Hypothalamus (tissue), 51 donors: ENCODE data around the gene FOSL2.
A peak's percentile ranks its signal among the peaks of the same experiment; 100 is the strongest.

Source experiments
- DNase-seq, 51 donors: peaks; one replicate each; lab custom pipeline; 2025; lab: John Stamatoyannopoulos, UW

Gene FOSL2

DNA sequence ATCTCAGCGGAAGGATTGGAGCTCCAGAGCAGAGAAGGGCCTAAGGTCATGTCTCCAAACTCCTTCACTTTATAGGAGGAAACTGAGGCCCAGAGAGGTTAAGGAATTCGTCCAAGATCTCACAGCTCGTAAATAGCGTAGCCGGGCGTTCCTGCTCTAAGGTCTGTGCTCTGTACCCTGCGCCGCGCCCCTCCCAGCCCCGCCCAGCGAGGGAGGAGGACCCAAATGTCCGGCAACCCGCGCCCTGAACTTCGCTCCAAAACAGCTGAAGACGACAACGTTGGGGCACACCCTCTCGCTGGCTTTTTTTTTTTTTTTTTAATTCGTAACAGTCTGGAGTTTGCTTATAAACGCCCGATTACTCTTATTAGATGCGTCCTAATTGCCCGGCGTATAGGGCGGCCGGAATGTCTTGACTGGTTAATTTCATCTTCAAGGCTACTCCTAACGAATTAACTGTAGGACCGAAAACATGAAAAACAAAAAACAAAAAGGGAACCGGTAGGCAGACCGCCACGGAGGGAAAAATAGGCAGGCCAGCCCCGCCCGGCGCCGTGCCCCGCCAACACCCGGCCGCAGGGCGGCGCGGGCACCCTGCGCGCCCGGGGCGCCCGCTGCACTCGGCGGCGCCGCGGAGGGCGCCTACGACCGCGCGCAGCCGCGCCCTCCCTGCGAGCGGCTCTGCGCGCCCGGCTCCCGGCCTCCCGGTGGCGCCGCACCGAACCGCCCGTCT, 928 bp upstream of the FOSL2 start:
- DNase-seq = peak in 35 of 51 donors; percentile 5 to 68 (median 36)

DNA sequence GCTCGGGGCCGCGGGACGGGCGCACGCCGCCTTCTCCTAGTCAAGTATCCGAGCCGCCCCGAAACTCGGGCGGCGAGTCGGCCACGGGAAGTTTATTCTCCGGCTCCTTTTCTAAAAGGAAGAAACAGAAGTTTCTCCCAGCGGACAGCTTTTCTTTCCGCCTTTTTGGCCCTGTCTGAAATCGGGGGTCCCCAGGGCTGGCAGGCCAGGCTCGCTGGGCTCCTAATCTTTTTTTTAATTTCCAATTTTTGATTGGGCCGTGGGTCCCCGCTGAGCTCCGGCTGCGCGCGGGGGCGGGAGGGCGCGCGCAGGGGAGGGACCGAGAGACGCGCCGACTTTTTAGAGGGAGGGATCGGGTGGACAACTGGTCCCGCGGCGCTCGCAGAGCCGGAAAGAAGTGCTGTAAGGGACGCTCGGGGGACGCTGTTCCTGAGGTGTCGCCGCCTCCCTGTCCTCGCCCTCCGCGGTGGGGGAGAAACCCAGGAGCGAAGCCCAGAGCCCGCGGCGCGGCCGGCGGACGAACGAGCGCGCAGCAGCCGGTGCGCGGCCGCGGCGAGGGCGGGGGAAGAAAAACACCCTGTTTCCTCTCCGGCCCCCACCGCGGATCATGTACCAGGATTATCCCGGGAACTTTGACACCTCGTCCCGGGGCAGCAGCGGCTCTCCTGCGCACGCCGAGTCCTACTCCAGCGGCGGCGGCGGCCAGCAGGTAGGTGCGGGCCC, 617 bp downstream of the FOSL2 start:
- peak in 12 of 51 donors; percentile 10 to 52 (median 36) for DNase-seq

DNA sequence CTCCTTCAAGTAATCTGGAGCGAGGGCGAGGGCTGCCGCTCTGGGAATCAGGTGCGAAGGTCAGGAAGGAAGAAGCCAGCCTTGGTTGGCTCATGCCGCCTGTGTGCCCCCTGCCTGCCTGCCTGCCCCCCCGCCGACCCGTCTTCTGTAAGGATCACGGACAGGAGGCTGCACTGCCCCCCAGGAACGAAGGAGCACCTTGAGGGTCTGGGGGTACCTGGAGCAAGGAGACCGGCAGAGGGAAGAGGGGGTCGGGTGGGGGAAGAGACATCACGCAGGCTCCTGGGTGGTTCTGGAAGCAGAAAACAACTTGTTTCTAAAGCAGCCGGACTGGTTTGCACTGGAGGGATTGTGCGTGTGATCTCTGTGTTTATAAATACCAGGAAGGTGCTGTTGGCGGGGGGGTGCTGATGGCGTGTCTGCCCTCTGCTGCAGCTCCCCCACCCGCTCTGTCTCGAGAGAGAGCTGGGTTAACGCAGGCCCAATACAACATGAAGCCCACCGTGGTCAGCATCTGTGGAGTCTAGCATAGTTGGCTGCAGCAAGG, 1.7 kb downstream of the FOSL2 start:
- DNase-seq = peak in 3 of 51 donors; percentile 13 to 16 (median 13)

DNA sequence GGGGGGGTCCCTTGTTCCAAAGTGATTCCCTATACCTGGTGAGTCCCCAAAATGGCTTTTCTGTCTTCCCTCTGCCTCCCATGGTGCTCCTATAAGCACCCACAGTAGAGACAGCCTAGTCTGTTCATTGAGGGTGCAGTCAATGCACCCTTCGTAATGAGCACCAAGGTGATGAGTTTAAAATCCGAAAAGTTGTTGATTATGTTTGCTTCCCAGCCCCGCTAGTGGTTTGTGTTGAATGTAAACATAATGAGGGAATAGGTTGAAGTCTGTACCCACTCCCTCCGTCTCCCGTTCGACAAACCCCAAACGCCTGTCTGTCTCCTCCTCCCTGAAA, 2.3 kb downstream of the FOSL2 start:
- peak in 1 of 51 donors; percentile 16 for DNase-seq

DNA sequence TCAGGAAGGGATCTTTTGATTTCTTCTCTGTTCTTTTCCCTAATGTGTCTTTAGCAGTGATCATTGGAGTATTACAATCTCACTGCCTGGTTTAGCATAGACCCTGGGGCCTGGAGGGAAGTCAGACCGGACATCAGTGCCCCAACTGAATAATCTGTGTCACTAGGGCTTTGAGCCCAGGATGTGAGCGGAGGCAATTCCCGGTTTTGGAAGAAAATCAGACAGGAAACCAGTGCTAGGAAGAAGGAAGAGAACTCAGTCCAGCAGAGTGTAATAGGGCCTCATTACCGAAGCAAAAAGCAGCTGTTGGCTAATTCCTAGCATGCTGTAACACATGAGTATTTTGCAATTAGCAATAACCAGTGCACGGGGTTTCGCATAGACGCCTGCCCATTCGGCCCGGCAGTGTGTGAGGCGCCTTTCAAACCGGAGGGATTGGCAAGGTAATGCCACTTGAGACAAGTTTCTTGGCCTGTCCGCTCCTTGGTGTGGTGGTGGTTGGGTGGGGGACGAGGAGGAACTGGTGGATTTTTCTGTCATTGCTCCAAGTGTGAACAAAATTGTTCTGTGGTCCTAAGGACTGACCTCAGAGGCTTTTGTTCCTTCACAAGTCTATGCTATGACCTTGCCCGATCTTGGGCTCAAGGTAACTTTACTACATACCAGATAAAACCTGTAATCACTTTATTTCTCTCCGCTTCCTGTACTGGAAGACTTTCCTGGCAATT, 2.8 kb downstream of the FOSL2 start:
- peak in 10 of 51 donors; percentile 5 to 48 (median 15) for DNase-seq

DNA sequence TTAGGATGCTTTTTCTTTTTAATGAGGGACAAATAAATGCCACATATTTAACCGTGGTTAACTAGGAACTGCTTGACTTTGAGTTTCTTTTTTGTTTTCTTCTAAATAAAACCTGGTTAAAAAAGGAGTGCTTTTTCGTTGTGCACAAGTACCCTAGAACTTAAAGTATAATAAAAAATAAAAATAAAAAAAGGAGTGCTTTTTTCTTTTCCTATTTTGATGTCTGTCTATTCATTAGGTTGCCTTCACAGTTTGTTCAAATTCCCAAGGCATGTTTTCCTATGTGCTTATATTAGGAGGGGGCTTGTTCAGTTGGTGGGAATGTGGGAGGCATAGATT, 4.4 kb downstream of the FOSL2 start:
- no peak for DNase-seq

DNA sequence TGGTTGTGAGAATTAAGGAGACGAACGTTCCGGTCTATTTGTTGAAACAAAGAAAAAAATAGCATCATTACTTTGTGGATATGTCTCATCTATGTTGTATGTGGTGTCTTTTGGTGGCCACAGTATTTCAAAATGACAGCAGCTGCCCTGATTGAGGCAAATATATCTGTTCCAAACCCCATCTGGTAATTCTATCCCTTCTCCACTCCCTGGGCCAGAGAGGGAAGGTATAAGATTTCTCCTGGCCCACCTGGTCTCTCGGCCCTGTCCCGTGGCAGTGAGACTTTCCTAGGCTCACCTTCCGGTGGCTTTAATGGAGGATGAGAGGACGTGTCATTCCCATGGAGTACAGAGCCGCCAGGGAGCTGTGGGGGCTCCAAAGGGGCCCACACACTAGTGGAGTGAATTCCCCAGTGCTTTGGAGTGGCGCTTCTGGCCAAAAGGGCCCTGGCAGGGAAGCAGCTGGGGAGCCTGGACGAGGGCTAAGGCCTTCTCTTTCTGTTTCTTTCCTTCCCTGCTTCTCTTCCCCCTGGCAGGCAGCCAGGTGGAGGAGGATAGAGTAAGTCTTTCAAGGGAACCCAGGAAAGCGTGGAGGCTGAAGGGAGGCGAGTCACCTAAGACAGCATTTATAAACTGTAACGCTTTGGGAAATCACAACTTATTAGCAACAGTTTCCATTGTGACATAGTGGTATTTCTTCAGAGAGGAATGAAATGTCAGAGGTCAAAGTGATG, 5.6 kb downstream of the FOSL2 start:
- peak in 8 of 51 donors; percentile 6 to 36 (median 24) for DNase-seq

DNA sequence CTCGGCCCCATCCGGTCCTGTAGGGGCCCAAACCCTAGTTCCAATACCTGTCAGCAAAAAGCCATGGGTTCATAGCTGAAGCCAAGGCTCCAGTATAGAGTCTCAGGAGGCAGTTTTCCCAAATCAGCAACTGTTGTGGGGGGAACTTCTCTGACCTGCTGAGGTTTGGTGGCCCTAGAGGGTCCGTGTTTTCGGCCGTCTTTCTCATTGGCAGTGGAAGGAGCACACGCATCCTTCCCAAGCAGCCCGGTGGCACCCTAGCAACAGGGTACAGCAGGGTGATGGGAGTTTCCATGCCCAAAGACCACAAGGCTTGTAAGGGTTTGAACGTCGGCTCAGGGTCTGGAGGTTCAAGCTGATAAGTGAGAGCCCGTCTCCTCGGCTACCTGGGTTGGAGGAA, 6.6 kb downstream of the FOSL2 start:
- DNase-seq = no peak

DNA sequence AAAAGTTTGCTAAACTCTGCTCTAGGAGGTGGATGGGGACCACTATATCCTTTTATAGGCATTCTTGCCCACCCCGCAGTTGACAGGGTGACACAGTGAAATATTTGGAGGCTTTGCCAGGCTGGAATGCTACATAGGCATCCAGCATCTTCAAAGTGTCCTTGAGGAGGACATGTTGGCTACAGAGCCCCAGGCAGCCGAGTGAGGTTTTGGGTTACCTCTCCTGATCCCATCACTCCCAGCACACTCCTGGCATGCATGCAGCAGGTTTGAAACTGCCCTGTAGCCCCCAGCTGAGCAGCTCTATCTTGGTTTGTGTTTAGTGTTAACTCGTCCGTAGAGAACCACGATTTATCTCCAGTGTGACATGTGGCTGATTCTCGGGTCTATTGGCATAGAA, 7.3 kb downstream of the FOSL2 start:
- no peak for DNase-seq

DNA sequence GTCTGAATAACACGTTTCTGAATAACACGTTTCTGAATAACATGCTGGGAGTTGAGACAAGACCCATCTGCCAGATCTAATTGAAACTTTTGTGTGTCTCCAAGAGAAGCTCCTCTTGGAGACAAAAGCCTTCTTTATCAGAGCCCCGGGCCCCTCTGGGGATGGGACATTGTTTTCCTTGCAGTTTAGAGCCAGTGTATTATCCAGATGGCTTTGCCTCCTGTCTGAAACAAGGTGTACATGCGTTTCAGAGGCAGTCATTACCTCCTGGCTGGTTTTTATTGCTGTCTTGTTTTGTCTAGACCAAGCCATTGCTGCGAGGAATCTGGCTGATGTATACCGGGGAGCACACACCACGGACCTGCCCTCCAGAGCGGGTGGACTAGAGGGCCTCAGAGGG, 7.8 kb downstream of the FOSL2 start:
- no peak for DNase-seq

DNA sequence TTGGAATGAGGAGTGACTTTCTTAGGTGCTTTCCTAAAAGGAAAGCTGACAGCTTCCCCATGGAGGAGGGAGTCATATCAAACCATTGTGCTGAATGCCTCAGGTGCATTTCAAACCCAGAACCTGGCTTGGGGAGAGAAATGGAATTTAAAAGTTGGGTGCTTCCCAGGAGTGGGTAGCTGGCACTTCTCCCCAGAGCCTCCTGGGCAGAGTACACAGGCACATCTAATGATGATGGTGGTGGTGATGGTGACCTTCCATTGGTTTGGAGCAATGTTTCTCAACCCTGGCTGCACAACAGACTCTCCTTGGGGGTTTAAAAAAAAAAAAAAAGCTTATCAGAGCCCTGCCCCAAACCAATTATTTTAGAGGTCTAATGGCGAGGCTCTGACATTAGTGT, 8.3 kb downstream of the FOSL2 start:
- no peak for DNase-seq

DNA sequence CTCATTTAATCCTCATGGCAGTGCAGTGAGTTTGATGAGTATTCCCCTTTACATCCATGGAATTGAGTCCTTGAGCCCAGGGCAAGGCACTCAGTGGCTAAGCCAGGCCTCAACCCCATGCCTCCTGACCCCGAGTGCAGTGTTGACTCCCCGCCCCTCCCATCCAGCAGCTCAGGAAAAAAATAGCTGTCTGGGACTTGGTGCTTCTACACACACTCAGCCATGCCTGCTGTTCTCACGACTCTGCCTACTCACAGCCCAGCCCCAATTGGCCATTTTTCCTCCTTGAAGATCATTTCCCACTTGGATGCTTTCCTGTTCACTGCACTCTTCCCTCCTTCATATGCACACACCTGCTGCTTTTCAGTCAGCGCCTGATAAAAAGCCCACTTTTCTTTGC, 8.8 kb downstream of the FOSL2 start:
- DNase-seq = peak in 1 of 51 donors; percentile 24

DNA sequence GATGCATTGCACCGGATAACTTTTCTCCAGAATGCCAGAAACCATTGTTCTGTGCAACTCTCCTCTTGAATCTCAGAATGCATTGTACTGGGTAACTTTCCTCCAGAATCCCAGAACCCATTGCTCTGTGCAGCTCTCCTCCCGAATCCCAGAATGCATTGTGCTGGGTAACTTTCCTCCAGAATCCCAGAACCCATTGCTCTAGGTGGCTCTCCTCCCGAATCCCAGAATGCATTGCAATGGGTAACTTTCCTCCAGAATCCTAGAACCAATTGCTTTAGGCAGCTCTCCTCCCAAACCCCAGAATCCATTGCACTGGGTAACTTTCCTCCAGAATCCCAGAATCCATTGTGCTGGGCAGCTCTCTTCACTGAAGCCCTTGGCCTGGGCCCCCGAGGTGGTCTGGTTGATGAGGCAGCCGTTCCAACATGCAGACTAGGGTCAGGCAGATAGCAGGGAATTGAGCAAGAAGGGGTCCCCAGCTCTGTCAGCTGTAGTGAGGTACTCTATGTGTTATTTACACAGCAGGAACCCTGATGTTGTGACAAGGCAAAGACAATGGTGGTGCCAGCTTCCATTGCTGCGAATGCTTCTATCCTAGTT, 9.4 kb downstream of the FOSL2 start:
- DNase-seq = no peak

DNA sequence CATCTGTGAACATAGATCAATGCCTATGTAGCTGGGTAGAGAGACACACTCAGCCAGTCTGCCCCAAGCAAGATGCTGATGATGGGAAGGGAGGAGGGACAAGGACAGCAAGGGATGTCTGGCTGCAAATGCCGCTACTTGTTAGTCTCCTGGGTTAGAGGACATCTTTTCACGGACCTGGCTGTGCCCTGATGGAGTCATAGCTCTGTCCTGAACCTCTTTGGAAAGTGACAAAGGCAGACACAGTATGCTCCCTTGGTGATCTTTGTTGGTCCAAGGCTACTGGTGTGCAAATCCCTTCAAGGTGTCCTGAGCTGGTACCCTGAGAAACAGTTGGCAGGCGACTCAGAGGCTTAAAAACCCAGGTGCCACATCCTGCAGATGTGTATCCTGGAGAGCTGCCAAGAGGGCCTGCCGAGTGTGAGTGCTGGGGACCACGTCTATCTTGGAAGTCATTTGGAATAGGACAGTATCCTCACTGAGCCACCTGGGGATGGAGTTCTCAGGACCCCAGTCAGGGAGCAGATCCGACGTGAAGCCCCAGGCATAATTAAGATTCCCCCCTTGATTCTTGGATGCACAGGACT, 10.8 kb downstream of the FOSL2 start:
- no peak for DNase-seq

DNA sequence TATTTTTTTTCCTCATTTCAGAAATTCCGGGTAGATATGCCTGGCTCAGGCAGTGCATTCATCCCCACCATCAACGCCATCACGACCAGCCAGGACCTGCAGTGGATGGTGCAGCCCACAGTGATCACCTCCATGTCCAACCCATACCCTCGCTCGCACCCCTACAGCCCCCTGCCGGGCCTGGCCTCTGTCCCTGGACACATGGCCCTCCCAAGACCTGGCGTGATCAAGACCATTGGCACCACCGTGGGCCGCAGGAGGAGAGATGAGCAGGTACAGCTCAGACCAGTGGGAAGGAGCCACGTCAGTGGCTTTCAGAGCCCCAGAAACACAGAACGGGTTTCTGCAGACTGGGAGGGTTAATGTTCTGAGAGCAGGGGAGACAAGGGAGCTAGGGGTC, 11.4 kb downstream of the FOSL2 start:
- no peak for DNase-seq

DNA sequence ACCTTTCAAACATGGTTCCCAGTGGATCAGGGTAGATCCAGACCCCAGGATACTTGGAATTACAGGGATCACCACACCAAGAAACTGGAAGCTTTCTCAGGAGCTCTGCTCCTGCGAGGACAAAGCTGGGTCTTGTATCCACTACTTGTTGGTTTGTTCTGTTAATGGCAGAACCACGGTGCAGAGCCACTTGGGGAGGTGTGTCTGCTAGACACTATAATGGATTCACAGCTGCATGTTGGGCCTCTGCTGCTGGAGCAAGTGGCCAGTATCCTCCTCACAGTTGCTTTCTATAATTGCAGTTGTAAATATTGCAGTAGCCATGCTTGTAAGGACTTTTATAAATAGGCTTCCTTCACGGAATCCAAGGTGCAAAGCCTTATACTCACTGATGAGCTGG, 12.9 kb downstream of the FOSL2 start:
- DNase-seq = no peak

DNA sequence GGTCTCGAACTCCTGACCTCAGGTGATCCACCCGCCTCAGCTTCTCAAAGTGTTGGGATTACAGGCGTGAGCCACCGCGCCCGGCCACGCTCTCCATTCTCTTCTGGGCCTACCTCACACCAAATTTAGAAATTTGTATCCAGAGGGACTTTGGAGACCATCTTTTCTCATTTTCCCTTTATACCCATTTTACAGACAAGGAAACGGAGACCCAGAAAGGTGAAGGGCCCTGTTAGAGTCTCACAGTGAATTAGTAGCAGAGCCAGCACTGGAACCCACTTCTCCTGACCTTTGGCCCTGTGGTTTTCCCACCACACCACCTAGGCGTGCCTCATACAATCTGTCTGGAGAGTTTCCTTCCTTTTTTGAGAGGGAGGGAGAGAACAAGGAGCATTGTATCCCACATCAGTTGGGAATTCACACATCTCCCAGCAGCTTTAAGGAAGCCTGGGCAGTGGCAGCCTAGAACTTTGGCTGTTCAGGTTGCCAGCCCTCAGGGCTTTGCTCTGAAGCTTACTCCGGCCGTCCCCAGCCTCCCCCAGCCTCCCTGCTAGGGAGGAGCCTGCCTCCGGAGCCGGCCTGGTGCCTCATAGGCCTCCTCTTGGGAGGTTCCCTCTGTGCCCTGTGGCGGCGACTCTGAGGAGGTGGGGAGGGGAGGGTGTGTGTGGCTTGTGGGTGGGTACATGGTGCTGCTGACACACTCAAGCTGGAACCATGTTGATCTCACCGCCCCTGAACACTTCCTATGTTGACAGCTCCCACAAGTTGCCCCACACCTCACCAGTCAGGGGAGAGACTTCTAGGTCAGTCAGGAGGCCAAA, 13.8 kb downstream of the FOSL2 start:
- no peak for DNase-seq

DNA sequence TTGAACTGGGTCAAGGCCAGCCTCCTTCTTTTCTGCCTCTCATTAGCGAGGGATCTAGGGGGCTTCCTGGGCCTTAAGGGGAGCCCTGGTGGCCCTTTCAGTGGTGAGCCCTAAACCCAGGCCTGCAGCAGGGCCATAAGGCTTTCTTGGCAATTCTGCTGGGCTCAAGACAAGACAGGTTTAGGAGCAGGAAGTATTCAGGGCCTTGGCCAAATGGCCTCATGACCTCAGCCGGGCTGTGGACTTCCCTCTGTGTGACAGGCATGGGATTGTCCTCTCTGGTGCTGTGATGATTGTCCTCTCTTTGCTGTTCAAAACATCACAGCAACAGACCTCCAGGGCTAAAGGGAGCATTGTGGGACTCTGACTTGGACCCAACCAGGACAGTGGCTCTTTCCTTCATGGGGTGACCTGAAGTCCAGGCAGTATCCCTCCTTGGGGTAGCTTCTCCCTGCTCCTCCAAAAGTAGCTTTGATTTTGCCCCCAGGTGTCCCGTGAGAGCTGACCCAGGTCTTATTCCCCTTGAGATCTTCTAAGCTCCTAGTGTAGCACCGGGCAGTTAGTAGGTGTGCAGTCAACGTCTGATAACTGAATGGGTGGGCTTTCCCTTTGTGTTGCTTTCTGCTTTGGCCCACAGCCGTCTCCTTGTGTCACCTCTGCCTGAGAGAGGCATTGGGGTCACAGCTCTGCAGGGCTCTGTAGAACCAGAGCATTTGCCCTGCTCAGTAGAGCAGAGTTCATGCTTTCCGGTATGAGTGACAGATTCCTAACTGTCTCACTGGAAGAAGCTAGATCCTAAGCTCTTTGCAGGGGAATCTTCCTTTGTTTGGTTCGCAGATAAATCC, 14.7 kb downstream of the FOSL2 start:
- no peak for DNase-seq
